ENCODE data around the gene MBLAC1.
A peak's percentile ranks its signal among the peaks of the same experiment; 100 is the strongest.

Gene MBLAC1

DNA sequence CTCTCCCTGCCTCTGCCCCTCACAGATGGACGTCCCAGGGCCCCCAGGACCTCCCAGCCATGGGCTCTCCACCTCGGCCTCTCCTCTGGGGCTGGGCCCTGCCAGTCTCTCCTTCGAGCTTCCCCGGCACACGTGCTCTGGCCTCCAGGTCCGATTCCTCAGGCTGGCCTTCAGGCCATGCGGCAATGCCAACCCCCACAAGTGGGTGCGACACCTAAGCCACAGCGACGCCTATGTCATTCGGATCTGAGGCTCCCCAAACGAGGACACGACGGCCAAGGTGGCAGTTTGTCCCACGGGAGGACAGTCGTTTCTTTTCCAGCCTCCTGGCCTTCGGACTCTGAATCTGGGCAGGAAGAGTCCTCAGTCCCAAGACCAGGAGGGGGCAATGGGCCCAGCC lies 20.1 kb upstream of the MBLAC1 start:
- Histone ChIP-seq H3K9me2 (ENCODE audit: low read depth, low read length) (no peaks in the 10 kb centered on the region), H3F3A (ENCODE audit: insufficient read depth, low read length) (no peaks in the 10 kb centered on the region), H3K27ac (ENCODE audit: low read depth, low read length, poor library complexity, severe bottlenecking) (no peak overlapping the region), H2AFZ (ENCODE audit: low read length) (no peak overlapping the region), H3K4me2 (ENCODE audit: low read length) (no peak overlapping the region), H3K9me3 (ENCODE audit: low read length) (no peaks in the 10 kb centered on the region), H3K4me1 (ENCODE audit: insufficient read depth, low read length, severe bottlenecking) (peaks cover 18% of the 10 kb centered on the region), H3K79me2 (ENCODE audit: insufficient read depth, low read length) (no peaks in the 10 kb centered on the region), H4K20me1 (ENCODE audit: insufficient read depth, low read length) (no peaks in the 10 kb centered on the region), H3K27me3 (ENCODE audit: insufficient read depth, low read length) (no peaks in the 10 kb centered on the region), H3K36me3 (ENCODE audit: insufficient read depth, low read length) (peaks cover 63% of the 10 kb centered on the region), H3K9ac (ENCODE audit: low read length) (no peak overlapping the region), H3K4me3 (ENCODE audit: low read depth, low read length, poor library complexity, severe bottlenecking) (no peak overlapping the region)
- no peak for TF ChIP-seq EZH2 (IDR thresholded peaks at IDR 0.05; ENCODE audit: borderline replicate concordance, low read length)
- TF ChIP-seq, protein P1, sequence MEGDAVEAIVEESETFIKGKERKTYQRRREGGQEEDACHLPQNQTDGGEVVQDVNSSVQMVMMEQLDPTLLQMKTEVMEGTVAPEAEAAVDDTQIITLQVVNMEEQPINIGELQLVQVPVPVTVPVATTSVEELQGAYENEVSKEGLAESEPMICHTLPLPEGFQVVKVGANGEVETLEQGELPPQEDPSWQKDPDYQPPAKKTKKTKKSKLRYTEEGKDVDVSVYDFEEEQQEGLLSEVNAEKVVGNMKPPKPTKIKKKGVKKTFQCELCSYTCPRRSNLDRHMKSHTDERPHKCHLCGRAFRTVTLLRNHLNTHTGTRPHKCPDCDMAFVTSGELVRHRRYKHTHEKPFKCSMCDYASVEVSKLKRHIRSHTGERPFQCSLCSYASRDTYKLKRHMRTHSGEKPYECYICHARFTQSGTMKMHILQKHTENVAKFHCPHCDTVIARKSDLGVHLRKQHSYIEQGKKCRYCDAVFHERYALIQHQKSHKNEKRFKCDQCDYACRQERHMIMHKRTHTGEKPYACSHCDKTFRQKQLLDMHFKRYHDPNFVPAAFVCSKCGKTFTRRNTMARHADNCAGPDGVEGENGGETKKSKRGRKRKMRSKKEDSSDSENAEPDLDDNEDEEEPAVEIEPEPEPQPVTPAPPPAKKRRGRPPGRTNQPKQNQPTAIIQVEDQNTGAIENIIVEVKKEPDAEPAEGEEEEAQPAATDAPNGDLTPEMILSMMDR (IDR thresholded peaks at IDR 0.05; ENCODE audit: low read length), result no peak

DNA sequence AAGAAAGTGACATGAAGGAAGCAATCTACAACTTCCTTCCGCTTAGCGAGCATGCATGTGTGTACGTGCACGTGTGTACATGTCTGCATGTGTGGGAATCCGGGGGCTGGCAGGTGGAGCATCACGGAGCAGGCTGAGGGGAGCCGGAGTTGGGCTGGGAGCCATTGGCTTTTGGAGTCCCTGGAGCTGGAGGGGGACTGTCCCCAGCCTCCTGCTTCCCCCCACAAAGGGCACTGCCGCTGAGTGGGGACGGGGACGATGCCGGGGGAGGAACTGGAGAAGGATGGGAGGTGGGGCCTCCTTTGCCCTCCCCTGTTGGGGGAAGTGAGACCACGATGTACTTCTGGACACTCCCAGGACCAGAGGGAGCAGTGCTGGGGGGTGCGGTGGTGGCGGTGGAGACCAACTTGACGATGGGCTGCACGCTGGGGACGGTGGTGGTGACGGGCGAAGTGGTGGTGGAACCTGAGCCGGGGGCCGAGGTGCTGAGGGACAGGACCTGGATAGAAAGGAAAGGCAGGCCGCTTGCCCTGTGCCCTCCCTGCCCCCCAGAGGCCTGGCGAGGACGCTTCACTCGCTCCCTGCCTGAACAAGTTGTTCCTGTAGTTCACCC lies 19.5 kb upstream of the MBLAC1 start:
- Histone ChIP-seq H3K9me3 (ENCODE audit: low read length) (no peaks in the 10 kb centered on the region), H3F3A (ENCODE audit: insufficient read depth, low read length) (no peaks in the 10 kb centered on the region), H3K27me3 (ENCODE audit: insufficient read depth, low read length) (no peaks in the 10 kb centered on the region), H3K27ac (ENCODE audit: low read depth, low read length, poor library complexity, severe bottlenecking) (no peak overlapping the region), H3K4me1 (ENCODE audit: insufficient read depth, low read length, severe bottlenecking) (peaks cover 16% of the 10 kb centered on the region), H3K4me2 (ENCODE audit: low read length) (no peak overlapping the region), H3K4me3 (ENCODE audit: low read depth, low read length, poor library complexity, severe bottlenecking) (no peak overlapping the region), H3K9me2 (ENCODE audit: low read depth, low read length) (no peaks in the 10 kb centered on the region), H3K36me3 (ENCODE audit: insufficient read depth, low read length) (peaks cover 69% of the 10 kb centered on the region), H4K20me1 (ENCODE audit: insufficient read depth, low read length) (no peaks in the 10 kb centered on the region), H2AFZ (ENCODE audit: low read length) (no peak overlapping the region), H3K79me2 (ENCODE audit: insufficient read depth, low read length) (no peaks in the 10 kb centered on the region), H3K9ac (ENCODE audit: low read length) (no peak overlapping the region)
- TF ChIP-seq, protein P1 (IDR thresholded peaks at IDR 0.05; ENCODE audit: low read length), result no peak
- no peak for TF ChIP-seq EZH2 (IDR thresholded peaks at IDR 0.05; ENCODE audit: borderline replicate concordance, low read length)

DNA sequence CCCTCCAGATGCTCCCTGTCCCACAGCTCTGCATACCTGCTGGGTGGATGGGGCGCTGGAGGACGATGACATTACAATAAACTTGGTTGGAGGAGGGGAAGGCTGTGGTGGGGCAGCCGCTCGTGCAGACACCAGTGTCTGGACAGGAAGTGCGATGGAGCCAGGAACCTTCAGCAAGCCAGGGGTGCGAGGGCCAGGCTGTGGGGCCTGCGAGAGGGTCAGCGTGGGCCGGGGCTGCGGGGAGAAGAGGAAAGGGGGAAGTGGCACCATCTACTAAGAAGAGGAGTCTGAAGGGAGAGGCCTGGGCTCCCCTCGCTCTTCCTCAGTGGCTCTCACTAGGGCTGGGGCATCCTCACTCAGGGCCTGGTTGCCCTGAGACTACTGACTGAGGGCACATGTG lies 18.9 kb upstream of the MBLAC1 start:
- H3K79me2 ChIP-seq (ENCODE audit: insufficient read depth, low read length), result no peaks in the 10 kb centered on the region
- no peak overlapping the region for H3K4me2 ChIP-seq (ENCODE audit: low read length)
- no peaks in the 10 kb centered on the region for H3K27me3 ChIP-seq (ENCODE audit: insufficient read depth, low read length)
- peaks cover 75% of the 10 kb centered on the region for H3K36me3 ChIP-seq (ENCODE audit: insufficient read depth, low read length)
- no peak overlapping the region for H2AFZ ChIP-seq (ENCODE audit: low read length)
- no peaks in the 10 kb centered on the region for H3K9me3 ChIP-seq (ENCODE audit: low read length)
- no peaks in the 10 kb centered on the region for H3K9me2 ChIP-seq (ENCODE audit: low read depth, low read length)
- peaks cover 9% of the 10 kb centered on the region for H3K4me1 ChIP-seq (ENCODE audit: insufficient read depth, low read length, severe bottlenecking)
- H3K27ac ChIP-seq (ENCODE audit: low read depth, low read length, poor library complexity, severe bottlenecking), result peak overlapping the region; percentile 1
- no peaks in the 10 kb centered on the region for H3F3A ChIP-seq (ENCODE audit: insufficient read depth, low read length)
- no peak for TF ChIP-seq EZH2 (IDR thresholded peaks at IDR 0.05; ENCODE audit: borderline replicate concordance, low read length)
- TF ChIP-seq, protein P1 (IDR thresholded peaks at IDR 0.05; ENCODE audit: low read length), result no peak
- no peaks in the 10 kb centered on the region for H4K20me1 ChIP-seq (ENCODE audit: insufficient read depth, low read length)
- H3K4me3 ChIP-seq (ENCODE audit: low read depth, low read length, poor library complexity, severe bottlenecking), result no peak overlapping the region
- no peak overlapping the region for H3K9ac ChIP-seq (ENCODE audit: low read length)
